ENCODE measurements around the gene TMEM91.
"Not testable (repeated sequence)": the region's sequence is repeated elsewhere in the genome, so short reads cannot be mapped to it uniquely, and the experiment has no call there.

Gene TMEM91

DNA sequence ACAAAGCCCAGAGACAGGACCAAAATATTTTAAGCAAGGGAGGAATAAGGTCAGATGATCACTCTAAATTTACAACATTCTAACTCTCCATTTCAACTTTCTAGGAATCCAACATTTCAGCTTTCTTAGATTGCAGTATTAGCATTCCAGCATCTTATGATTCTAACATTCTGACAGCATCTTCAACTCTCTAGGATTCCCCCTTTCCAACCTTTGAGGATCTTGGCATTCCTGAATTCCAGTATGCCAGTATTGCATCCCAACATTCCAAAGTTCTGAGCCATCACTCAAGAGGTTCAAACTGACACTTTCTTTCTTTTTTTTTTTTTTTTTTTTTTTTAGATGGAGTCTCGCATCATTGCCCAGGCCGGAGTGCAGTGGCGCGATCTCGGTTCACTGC, 36.4 kb upstream of the TMEM91 start:
- H3K4me3 ChIP-seq (ENCODE audit: low read depth in 1 of 2, low read length in 2 of 2), result no peak overlapping the region
- peaks cover 30% of the 10 kb centered on the region for H3K36me3 ChIP-seq (ENCODE audit: insufficient read depth, low read length)
- H3K4me1 ChIP-seq (ENCODE audit: insufficient read depth, low read length), result no peaks in the 10 kb centered on the region
- H3K9me3 ChIP-seq (ENCODE audit: low read length), result no peaks in the 10 kb centered on the region
- no peaks in the 10 kb centered on the region for H3K27me3 ChIP-seq (ENCODE audit: control insufficient read depth in 1 of 2, insufficient read depth in 2 of 2, low read length in 2 of 2)
- H3K27ac ChIP-seq (ENCODE audit: low read depth, low read length), result no peak overlapping the region
- H3K9ac ChIP-seq (ENCODE audit: low read length), result no peak overlapping the region

DNA sequence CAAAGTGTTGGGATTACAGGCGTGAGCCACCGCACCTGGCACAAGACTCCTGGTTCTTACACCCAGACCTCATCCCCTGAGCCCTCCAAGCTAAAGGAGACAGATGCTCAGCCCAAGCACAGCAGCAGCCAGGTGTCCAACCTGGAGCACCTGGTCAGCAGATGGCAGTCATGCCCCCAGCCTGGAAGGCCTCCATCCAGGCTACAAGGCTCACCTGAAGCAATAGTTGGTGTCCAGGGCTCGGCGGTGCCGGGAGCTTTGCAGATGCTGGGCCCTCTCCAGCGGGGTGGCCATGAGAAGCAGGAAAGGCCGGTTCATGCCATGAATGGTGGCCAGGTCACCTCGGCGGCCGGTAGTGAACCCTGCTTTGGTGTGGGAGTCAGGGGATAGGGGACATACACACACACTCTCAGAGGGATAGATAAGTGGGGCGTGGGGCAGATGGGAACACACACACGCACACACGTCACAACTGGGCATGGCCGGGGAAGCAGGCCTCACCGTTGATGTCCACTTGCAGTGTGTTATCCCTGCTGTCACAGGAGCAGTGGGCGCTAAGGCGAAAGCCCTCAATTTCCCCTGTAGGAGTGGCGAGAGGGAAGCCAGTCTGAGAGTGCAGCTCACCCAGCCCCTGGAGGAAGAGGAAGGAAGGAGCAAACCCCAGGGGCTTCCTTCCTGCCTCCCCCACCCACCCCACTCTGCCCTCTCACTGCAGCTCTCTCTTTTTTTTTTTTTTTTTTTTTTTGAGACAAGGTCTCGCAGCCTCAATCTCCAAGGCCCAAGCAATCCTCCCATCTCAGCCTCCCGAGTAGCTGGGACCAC, 34.5 kb upstream of the TMEM91 start:
- no peak overlapping the region for H3K9ac ChIP-seq (ENCODE audit: low read length)
- H3K27ac ChIP-seq (ENCODE audit: low read depth, low read length), result no peak overlapping the region
- no peaks in the 10 kb centered on the region for H3K9me3 ChIP-seq (ENCODE audit: low read length)
- H3K4me1 ChIP-seq (ENCODE audit: insufficient read depth, low read length), result no peaks in the 10 kb centered on the region
- H3K36me3 ChIP-seq (ENCODE audit: insufficient read depth, low read length), result peaks cover 30% of the 10 kb centered on the region
- no peaks in the 10 kb centered on the region for H3K27me3 ChIP-seq (ENCODE audit: control insufficient read depth in 1 of 2, insufficient read depth in 2 of 2, low read length in 2 of 2)
- H3K4me3 ChIP-seq (ENCODE audit: low read depth in 1 of 2, low read length in 2 of 2), result no peak overlapping the region

DNA sequence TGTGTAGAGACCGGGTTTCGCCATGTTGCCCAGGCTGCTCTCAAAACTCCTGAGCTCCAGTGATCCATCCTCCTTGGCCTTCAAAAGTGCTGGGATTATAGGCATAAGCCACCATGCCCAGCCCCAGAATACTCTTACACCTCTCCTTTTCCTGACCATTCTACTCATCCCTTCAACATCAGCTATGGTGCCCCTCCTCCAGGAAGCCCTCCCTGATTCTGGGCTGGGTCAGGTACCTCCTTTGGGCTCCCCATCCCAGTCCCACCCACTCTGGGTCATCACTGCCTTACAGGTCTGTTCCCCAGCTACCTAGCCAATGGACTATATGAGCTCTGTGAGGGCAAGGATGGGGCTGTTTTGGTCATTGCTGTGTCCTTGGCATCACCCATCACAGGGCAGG, 32.2 kb upstream of the TMEM91 start:
- Histone ChIP-seq H3K36me3 (ENCODE audit: insufficient read depth, low read length) (peaks cover 28% of the 10 kb centered on the region), H3K27ac (ENCODE audit: low read depth, low read length) (no peak overlapping the region), H3K4me3 (ENCODE audit: low read depth in 1 of 2, low read length in 2 of 2) (no peak overlapping the region), H3K27me3 (ENCODE audit: control insufficient read depth in 1 of 2, insufficient read depth in 2 of 2, low read length in 2 of 2) (no peaks in the 10 kb centered on the region), H3K9me3 (ENCODE audit: low read length) (no peaks in the 10 kb centered on the region), H3K9ac (ENCODE audit: low read length) (no peak overlapping the region), H3K4me1 (ENCODE audit: insufficient read depth, low read length) (no peaks in the 10 kb centered on the region)

DNA sequence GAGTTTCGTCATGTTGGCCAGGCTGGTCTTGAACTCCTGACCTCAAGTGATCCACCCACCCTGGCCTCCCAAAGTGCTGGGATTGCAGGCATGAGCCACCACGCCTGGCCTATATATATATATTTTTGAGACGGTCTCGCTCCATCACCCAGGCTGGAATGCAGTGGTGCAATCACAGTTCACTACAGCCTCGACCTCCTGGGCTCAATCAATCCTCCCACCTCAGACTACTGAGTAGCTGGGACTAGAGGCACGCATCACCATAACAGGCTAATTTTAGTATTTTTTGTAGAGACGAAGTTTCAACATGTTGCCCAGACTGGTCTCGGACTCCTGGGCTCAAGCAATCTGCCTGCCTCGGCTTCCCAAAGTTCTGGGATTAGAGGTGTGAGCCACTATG, 29.4 kb upstream of the TMEM91 start:
- not testable (repeated sequence) for H3K27ac ChIP-seq (ENCODE audit: low read depth, low read length); H3K4me1 ChIP-seq (ENCODE audit: insufficient read depth, low read length); H3K9me3 ChIP-seq (ENCODE audit: low read length); H3K4me3 ChIP-seq (ENCODE audit: low read depth in 1 of 2, low read length in 2 of 2); H3K27me3 ChIP-seq (ENCODE audit: control insufficient read depth in 1 of 2, insufficient read depth in 2 of 2, low read length in 2 of 2); H3K9ac ChIP-seq (ENCODE audit: low read length)
- peaks cover 16% of the 10 kb centered on the region for H3K36me3 ChIP-seq (ENCODE audit: insufficient read depth, low read length)

DNA sequence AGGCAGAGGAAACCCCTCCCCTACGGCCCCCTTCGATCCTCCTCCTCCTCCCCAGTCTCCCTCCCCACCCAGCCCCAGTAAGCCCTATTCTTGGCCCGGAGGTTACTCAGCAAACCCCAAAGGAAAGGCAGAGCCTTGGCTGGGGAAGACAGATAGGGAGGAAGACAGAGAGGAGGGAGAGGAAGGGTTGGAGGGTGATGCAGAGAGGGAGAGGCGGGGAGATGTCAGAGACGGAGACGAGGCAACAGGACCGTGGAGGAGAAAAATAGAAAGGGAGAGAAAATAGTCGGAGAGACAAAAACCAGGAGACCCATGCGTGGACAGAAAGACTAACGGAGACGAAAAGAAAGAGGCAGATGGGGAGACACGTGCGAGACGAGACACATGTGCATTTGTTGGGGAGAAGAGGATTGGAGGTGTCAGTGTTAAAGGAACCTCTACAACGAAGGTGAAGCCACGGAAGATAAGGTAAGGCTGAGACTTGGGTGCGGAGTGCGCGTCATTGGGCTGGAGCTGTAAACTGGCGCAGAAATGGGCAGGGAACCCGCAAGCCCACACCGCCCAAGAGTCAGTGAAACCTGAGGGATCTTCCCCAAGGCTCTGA, 25.5 kb upstream of the TMEM91 start:
- Histone ChIP-seq H3K27me3 (ENCODE audit: control insufficient read depth in 1 of 2, insufficient read depth in 2 of 2, low read length in 2 of 2) (no peaks in the 10 kb centered on the region), H3K27ac (ENCODE audit: low read depth, low read length) (peak overlapping the region; percentile 19), H3K36me3 (ENCODE audit: insufficient read depth, low read length) (peaks cover 4% of the 10 kb centered on the region), H3K9ac (ENCODE audit: low read length) (peak overlapping the region; percentile 34), H3K4me1 (ENCODE audit: insufficient read depth, low read length) (peaks cover 19% of the 10 kb centered on the region), H3K9me3 (ENCODE audit: low read length) (no peaks in the 10 kb centered on the region), H3K4me3 (ENCODE audit: low read depth in 1 of 2, low read length in 2 of 2) (peak overlapping the region; percentile 67 to 85)

DNA sequence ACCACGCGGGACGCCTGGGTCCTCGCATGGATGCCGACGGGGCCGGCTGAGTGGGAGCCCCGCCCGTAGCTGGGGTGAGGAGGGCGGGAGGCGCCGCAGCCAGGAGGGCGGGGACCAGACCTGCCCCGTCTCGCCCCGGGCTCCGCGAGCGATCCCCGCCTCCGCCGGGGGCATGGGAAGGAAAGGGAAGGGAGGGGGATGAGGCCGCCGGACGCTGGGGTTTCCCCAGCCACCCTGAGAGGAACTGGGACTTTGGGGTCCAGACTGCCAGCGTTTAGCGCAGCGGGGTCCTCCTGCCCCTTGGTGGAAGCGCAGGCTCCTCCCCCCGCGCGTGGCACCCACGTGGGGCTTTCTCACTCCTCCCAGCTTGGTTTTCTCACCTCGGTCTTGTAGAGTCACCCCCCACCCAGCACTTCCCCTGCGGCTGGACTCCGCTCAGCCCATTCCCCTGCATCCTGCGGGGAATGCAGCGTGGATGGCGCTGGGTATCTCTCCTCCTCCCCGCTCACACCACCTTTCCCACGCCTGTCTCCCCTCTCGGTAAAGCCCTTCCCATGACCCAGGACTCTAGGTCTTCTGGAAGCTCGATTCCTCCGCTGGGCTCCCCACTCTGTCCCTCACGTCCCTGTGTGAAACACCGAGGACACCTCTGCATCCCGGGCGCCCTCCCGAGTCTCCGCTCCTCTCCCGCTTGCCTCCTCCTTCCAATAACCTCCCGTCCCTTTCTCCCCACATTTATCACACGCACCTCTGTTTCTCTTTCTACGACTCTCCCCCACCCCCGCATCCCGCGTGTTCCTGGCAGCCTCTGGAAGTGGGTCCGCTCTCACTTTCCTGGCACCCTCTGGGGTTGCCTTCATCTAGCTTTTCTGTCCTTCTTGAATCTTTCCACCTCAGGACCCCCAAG, 24.7 kb upstream of the TMEM91 start:
- Histone ChIP-seq H3K9me3 (ENCODE audit: low read length) (no peaks in the 10 kb centered on the region), H3K9ac (ENCODE audit: low read length) (peak overlapping the region; percentile 34), H3K4me3 (ENCODE audit: low read depth in 1 of 2, low read length in 2 of 2) (peak overlapping the region; percentile 67 to 85), H3K27me3 (ENCODE audit: control insufficient read depth in 1 of 2, insufficient read depth in 2 of 2, low read length in 2 of 2) (no peaks in the 10 kb centered on the region), H3K27ac (ENCODE audit: low read depth, low read length) (peak overlapping the region; percentile 65), H3K36me3 (ENCODE audit: insufficient read depth, low read length) (peaks cover 4% of the 10 kb centered on the region), H3K4me1 (ENCODE audit: insufficient read depth, low read length) (peaks cover 19% of the 10 kb centered on the region)

DNA sequence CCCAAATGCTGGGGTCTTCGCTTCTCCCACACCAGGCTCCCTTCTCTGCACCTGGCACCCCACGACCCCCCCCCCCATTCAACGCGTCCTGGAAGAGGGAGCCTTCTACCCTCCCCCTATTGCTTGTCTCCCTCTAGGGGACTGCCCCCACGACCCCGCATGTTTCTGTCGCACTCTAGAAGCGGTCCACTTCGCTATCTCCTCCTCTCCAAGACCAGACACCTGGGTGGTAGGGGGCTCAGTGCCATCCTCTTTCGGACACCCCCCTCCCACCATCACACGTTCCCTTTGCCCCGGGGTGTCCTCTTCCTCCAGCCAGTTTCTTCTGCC, 24.1 kb upstream of the TMEM91 start:
- Histone ChIP-seq H3K27me3 (ENCODE audit: control insufficient read depth in 1 of 2, insufficient read depth in 2 of 2, low read length in 2 of 2) (no peaks in the 10 kb centered on the region), H3K9ac (ENCODE audit: low read length) (peak overlapping the region; percentile 34), H3K36me3 (ENCODE audit: insufficient read depth, low read length) (peaks cover 4% of the 10 kb centered on the region), H3K4me3 (ENCODE audit: low read depth in 1 of 2, low read length in 2 of 2) (peak overlapping the region; percentile 67 to 85), H3K9me3 (ENCODE audit: low read length) (no peaks in the 10 kb centered on the region), H3K4me1 (ENCODE audit: insufficient read depth, low read length) (peaks cover 19% of the 10 kb centered on the region), H3K27ac (ENCODE audit: low read depth, low read length) (peak overlapping the region; percentile 65)

DNA sequence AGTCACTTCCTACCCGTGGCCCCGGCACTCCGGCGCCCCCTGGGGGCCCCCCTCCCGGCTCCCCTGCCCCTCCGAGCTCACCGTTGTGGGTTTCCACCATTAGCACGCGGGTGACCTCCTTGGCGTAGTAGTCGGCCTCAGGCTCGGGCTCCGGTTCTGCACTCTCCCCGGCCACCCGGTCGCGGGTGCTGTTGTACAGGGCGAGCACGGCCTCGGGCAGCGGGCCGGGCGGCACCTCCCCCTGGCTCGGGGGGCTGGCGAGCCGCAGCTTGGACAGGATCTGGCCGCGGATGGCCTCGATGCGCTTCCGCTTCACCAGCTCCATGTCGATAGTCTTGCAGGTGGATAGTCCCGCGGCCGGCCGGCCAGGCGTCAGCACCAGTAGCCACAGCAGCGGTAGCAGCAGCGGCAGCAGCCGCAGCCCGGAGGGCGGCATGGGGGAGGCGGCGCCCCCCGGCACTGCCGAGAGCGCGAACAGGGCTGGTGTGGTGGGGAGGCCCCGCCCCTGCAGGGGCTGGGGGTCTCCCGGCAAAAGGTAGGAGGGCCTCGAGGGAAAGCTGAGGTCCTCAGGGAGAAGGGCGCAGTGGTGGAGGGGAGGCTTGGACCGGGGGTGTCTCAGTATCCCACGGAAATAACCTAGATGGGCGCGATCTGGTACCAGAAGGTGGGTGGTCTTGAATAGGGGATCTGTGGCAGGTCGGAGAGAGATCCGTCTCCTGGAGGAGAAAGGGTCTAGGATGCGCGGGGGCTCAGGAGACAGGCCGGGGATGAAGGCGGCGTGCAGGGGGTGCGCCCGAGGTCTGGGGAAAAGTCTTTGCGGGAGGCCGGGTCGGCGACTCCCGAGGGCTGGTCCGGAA, 23.5 kb upstream of the TMEM91 start:
- Histone ChIP-seq H3K27ac (ENCODE audit: low read depth, low read length) (peak overlapping the region; percentile 65), H3K4me1 (ENCODE audit: insufficient read depth, low read length) (peaks cover 19% of the 10 kb centered on the region), H3K27me3 (ENCODE audit: control insufficient read depth in 1 of 2, insufficient read depth in 2 of 2, low read length in 2 of 2) (no peaks in the 10 kb centered on the region)

DNA sequence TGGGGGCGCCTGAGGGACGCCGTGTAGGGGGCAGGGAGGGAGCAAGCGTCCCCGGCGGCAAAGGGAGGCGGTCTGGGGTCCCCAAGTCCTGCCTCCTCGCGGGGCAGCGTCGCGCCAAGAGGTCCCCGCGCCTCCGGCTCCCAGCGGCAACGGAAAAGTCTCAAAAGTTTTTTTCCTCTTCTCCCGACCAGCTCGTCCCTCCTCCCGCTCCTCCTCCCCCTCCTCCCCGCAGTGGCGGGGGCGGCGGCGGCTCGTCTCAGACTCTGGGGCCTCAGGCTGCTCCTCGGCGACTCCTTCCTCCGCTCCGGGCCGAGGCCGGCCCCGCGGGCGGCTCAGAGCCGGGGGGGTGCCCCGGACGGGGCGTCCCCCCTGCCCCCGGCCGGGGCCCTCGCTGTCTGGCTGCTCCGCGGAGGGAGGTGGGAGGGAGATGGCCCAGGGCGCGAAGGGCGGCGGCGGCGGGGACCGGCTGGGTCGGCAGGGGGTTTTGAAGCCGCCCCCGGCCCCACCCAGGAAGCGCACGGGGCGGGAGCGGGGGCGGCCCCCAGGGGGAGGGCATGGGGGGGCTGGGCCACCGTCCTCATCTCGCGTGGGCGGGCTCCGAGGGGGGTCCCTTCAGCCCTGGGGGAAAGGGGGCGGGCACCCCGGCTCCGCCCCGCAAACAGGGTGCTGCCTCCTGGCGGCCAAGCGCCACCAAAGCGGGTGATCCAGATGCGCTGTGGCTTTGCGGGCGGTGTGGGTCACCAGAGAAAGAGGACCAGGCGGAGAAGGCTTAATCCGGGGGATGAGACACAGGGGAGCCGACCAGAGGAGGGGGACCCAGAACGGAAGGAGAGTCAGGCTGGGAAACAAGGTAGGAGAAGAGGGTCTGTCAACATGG, 22.6 kb upstream of the TMEM91 start, which contains the start of gene TGFB1:
TGFB1 (minus strand) TSS at position 457 of the 877 bp plus-strand sequence. CDS start 878 bp downstream, outside the sequence.
- Histone ChIP-seq H3K9ac (ENCODE audit: low read length) (peak within 1 kb of the TSS; percentile 57), H3K4me3 (ENCODE audit: low read depth in 1 of 2, low read length in 2 of 2) (peak within 1 kb of the TSS; percentile 67 to 85), H3K36me3 (ENCODE audit: insufficient read depth, low read length) (no peaks in the 10 kb centered on the region), H3K27me3 (ENCODE audit: control insufficient read depth in 1 of 2, insufficient read depth in 2 of 2, low read length in 2 of 2) (no peaks in the 10 kb centered on the region), H3K4me1 (ENCODE audit: insufficient read depth, low read length) (peaks cover 19% of the 10 kb centered on the region), H3K9me3 (ENCODE audit: low read length) (no peaks in the 10 kb centered on the region), H3K27ac (ENCODE audit: low read depth, low read length) (peak within 1 kb of the TSS; percentile 65)

More for the DNA sequence above, 23.5 kb upstream of the TMEM91 start:
- no peaks in the 10 kb centered on the region for H3K9me3 ChIP-seq (ENCODE audit: low read length)
- peaks cover 4% of the 10 kb centered on the region for H3K36me3 ChIP-seq (ENCODE audit: insufficient read depth, low read length)
- peak overlapping the region; percentile 67 to 85 for H3K4me3 ChIP-seq (ENCODE audit: low read depth in 1 of 2, low read length in 2 of 2)
- peak overlapping the region; percentile 57 for H3K9ac ChIP-seq (ENCODE audit: low read length)

DNA sequence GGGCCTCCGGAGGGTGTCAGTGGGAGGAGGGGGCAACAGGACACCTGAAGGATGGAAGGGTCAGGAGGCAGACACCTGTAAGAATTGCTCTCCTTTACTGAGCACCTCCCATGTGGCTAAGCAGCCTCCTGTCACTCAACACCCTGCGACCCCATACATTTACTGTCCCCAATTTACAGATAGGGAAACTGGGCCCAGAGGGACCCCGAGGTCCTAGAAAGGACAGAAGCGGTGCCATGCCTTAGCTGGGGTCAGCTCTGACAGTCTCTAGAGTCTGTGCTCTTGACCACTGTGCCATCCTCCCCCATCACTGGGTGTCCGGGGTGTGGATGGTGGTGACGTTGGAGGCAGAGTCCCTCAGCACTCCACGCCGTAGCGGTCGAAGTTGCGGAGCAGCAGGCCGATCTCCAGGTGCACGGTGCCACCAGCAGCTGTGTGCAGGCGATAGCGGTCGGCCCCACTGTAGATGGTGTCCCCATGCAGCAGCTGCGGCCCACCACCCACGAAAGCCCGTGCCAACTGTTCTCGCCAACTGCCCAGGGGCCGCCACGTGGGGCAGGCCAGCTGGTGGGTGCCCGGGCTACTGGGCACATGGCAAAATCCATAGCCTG, 21.9 kb upstream of the TMEM91 start:
- peak overlapping the region; percentile 67 to 85 for H3K4me3 ChIP-seq (ENCODE audit: low read depth in 1 of 2, low read length in 2 of 2)

More for the DNA sequence above, 21.9 kb upstream of the TMEM91 start:
- Histone ChIP-seq H3K9ac (ENCODE audit: low read length) (no peak overlapping the region), H3K9me3 (ENCODE audit: low read length) (no peaks in the 10 kb centered on the region), H3K27me3 (ENCODE audit: control insufficient read depth in 1 of 2, insufficient read depth in 2 of 2, low read length in 2 of 2) (no peaks in the 10 kb centered on the region), H3K4me1 (ENCODE audit: insufficient read depth, low read length) (peaks cover 19% of the 10 kb centered on the region), H3K27ac (ENCODE audit: low read depth, low read length) (peak overlapping the region; percentile 65), H3K36me3 (ENCODE audit: insufficient read depth, low read length) (no peaks in the 10 kb centered on the region)
